Measurements from ENCODE around the gene FAM53B.

FAM53B gene

GRCh38 chr10:124669824-124670654 lies 74.1 kb downstream of the FAM53B start:
- WGBS, 2 experiments = 95% methylated on average over 23 of the region's 23 CpGs
- H3K27ac ChIP-seq (ENCODE audit: insufficient read depth, low read depth, low read length, poor library complexity, severe bottlenecking) = no peak overlapping the region
- no peak overlapping the region for H3K4me3 ChIP-seq (ENCODE audit: insufficient read depth, low read depth, low read length)
- no peaks in the 10 kb centered on the region for H3K9me3 ChIP-seq (ENCODE audit: control insufficient read depth, low read length)
- H3K36me3 ChIP-seq (ENCODE audit: control insufficient read depth, insufficient read depth, low read length) = no peaks in the 10 kb centered on the region
- H3K27me3 ChIP-seq (ENCODE audit: control insufficient read depth, insufficient read depth, low read length, poor library complexity, severe bottlenecking) = no peaks in the 10 kb centered on the region
- peaks cover 44% of the 10 kb centered on the region for H3K4me1 ChIP-seq (ENCODE audit: control insufficient read depth, insufficient read depth, low read length)

GRCh38 chr10:124669141-124669823 lies 74.9 kb downstream of the FAM53B start:
- WGBS, 2 experiments = 94 to 96% methylated on average over 20 of the region's 20 CpGs
- Histone ChIP-seq H3K36me3 (ENCODE audit: control insufficient read depth, insufficient read depth, low read length) (no peaks in the 10 kb centered on the region), H3K27ac (ENCODE audit: insufficient read depth, low read depth, low read length, poor library complexity, severe bottlenecking) (no peak overlapping the region), H3K4me1 (ENCODE audit: control insufficient read depth, insufficient read depth, low read length) (peaks cover 38% of the 10 kb centered on the region), H3K9me3 (ENCODE audit: control insufficient read depth, low read length) (no peaks in the 10 kb centered on the region), H3K4me3 (ENCODE audit: insufficient read depth, low read depth, low read length) (no peak overlapping the region), H3K27me3 (ENCODE audit: control insufficient read depth, insufficient read depth, low read length, poor library complexity, severe bottlenecking) (no peaks in the 10 kb centered on the region)

GRCh38 chr10:124668517-124669051 lies 75.6 kb downstream of the FAM53B start:
- Histone ChIP-seq H3K36me3 (ENCODE audit: control insufficient read depth, insufficient read depth, low read length) (no peaks in the 10 kb centered on the region), H3K9me3 (ENCODE audit: control insufficient read depth, low read length) (no peaks in the 10 kb centered on the region), H3K27ac (ENCODE audit: insufficient read depth, low read depth, low read length, poor library complexity, severe bottlenecking) (no peak overlapping the region), H3K27me3 (ENCODE audit: control insufficient read depth, insufficient read depth, low read length, poor library complexity, severe bottlenecking) (no peaks in the 10 kb centered on the region), H3K4me3 (ENCODE audit: insufficient read depth, low read depth, low read length) (no peak overlapping the region), H3K4me1 (ENCODE audit: control insufficient read depth, insufficient read depth, low read length) (peaks cover 37% of the 10 kb centered on the region)
- 95% methylated on average over 11 of the region's 11 CpGs for WGBS, 2 experiments

GRCh38 chr10:124667425-124668345 lies 76.5 kb downstream of the FAM53B start:
- WGBS, 2 experiments = 83 to 84% methylated on average over 15 of the region's 15 CpGs
- no peak overlapping the region for H3K4me3 ChIP-seq (ENCODE audit: insufficient read depth, low read depth, low read length)
- no peaks in the 10 kb centered on the region for H3K36me3 ChIP-seq (ENCODE audit: control insufficient read depth, insufficient read depth, low read length)
- no peak overlapping the region for H3K27ac ChIP-seq (ENCODE audit: insufficient read depth, low read depth, low read length, poor library complexity, severe bottlenecking)
- H3K27me3 ChIP-seq (ENCODE audit: control insufficient read depth, insufficient read depth, low read length, poor library complexity, severe bottlenecking) = no peaks in the 10 kb centered on the region
- peaks cover 28% of the 10 kb centered on the region for H3K4me1 ChIP-seq (ENCODE audit: control insufficient read depth, insufficient read depth, low read length)
- H3K9me3 ChIP-seq (ENCODE audit: control insufficient read depth, low read length) = no peaks in the 10 kb centered on the region

- Histone ChIP-seq H3K27ac (ENCODE audit: insufficient read depth, low read depth, low read length, poor library complexity, severe bottlenecking) (no peak overlapping the region), H3K4me1 (ENCODE audit: control insufficient read depth, insufficient read depth, low read length) (peaks cover 17% of the 10 kb centered on the region), H3K9me3 (ENCODE audit: control insufficient read depth, low read length) (no peaks in the 10 kb centered on the region), H3K36me3 (ENCODE audit: control insufficient read depth, insufficient read depth, low read length) (no peaks in the 10 kb centered on the region), H3K27me3 (ENCODE audit: control insufficient read depth, insufficient read depth, low read length, poor library complexity, severe bottlenecking) (no peaks in the 10 kb centered on the region), H3K4me3 (ENCODE audit: insufficient read depth, low read depth, low read length) (no peak overlapping the region)
- 91 to 94% methylated on average over 10 of the region's 10 CpGs for WGBS, 2 experiments
Observed at GRCh38 chr10:124666494-124666893, 77.7 kb downstream of the FAM53B start.

GRCh38 chr10:124665980-124666379 lies 78.2 kb downstream of the FAM53B start:
- Histone ChIP-seq H3K9me3 (ENCODE audit: control insufficient read depth, low read length) (no peaks in the 10 kb centered on the region), H3K27ac (ENCODE audit: insufficient read depth, low read depth, low read length, poor library complexity, severe bottlenecking) (no peak overlapping the region), H3K27me3 (ENCODE audit: control insufficient read depth, insufficient read depth, low read length, poor library complexity, severe bottlenecking) (no peaks in the 10 kb centered on the region), H3K4me3 (ENCODE audit: insufficient read depth, low read depth, low read length) (no peak overlapping the region), H3K36me3 (ENCODE audit: control insufficient read depth, insufficient read depth, low read length) (no peaks in the 10 kb centered on the region), H3K4me1 (ENCODE audit: control insufficient read depth, insufficient read depth, low read length) (peaks cover 11% of the 10 kb centered on the region)
- WGBS, 2 experiments = 90 to 95% methylated on average over 3 of the region's 3 CpGs

GRCh38 chr10:124665558-124665957 lies 78.6 kb downstream of the FAM53B start:
- Histone ChIP-seq H3K4me3 (ENCODE audit: insufficient read depth, low read depth, low read length) (no peak overlapping the region), H3K9me3 (ENCODE audit: control insufficient read depth, low read length) (no peaks in the 10 kb centered on the region), H3K4me1 (ENCODE audit: control insufficient read depth, insufficient read depth, low read length) (peaks cover 7% of the 10 kb centered on the region), H3K27ac (ENCODE audit: insufficient read depth, low read depth, low read length, poor library complexity, severe bottlenecking) (no peak overlapping the region), H3K36me3 (ENCODE audit: control insufficient read depth, insufficient read depth, low read length) (no peaks in the 10 kb centered on the region), H3K27me3 (ENCODE audit: control insufficient read depth, insufficient read depth, low read length, poor library complexity, severe bottlenecking) (no peaks in the 10 kb centered on the region)
- WGBS, 2 experiments = 95% methylated on average over 8 of the region's 8 CpGs

GRCh38 chr10:124665091-124665490 lies 79.1 kb downstream of the FAM53B start:
- Histone ChIP-seq H3K27ac (ENCODE audit: insufficient read depth, low read depth, low read length, poor library complexity, severe bottlenecking) (no peak overlapping the region), H3K27me3 (ENCODE audit: control insufficient read depth, insufficient read depth, low read length, poor library complexity, severe bottlenecking) (no peaks in the 10 kb centered on the region), H3K9me3 (ENCODE audit: control insufficient read depth, low read length) (no peaks in the 10 kb centered on the region), H3K4me1 (ENCODE audit: control insufficient read depth, insufficient read depth, low read length) (peaks cover 6% of the 10 kb centered on the region), H3K4me3 (ENCODE audit: insufficient read depth, low read depth, low read length) (no peak overlapping the region), H3K36me3 (ENCODE audit: control insufficient read depth, insufficient read depth, low read length) (no peaks in the 10 kb centered on the region)
- 90 to 92% methylated on average over 2 of the region's 2 CpGs for WGBS, 2 experiments

- Histone ChIP-seq H3K36me3 (ENCODE audit: control insufficient read depth, insufficient read depth, low read length) (no peaks in the 10 kb centered on the region), H3K4me3 (ENCODE audit: insufficient read depth, low read depth, low read length) (no peak overlapping the region), H3K4me1 (ENCODE audit: control insufficient read depth, insufficient read depth, low read length) (peaks cover 6% of the 10 kb centered on the region), H3K27ac (ENCODE audit: insufficient read depth, low read depth, low read length, poor library complexity, severe bottlenecking) (no peak overlapping the region), H3K9me3 (ENCODE audit: control insufficient read depth, low read length) (no peaks in the 10 kb centered on the region), H3K27me3 (ENCODE audit: control insufficient read depth, insufficient read depth, low read length, poor library complexity, severe bottlenecking) (no peaks in the 10 kb centered on the region)
- WGBS, 2 experiments = 94 to 96% methylated on average over 11 of the region's 11 CpGs
Observed at GRCh38 chr10:124663766-124664360, 80.3 kb downstream of the FAM53B start.

All from ectodermal cell (in vitro differentiated cells).